Body of pancreas (tissue), 4 donors: Measurements from ENCODE around the gene NOD2.

Source experiments
- CTCF ChIP-seq, 7 experiments: fragments of 450-650 bp in 4 of 7; fragments of 200-600 bp in 3 of 7; sonication (generic) in 3 of 7; IDR thresholded peaks; one replicate each; pipeline ENCODE4 v1.5.1; 2016 to 2019; ENCODE audit warnings: antibody characterized with exemption in 7 of 7
- POLR2A ChIP-seq, 3 donors: fragments of 450-650 bp; IDR thresholded peaks; one replicate each; pipeline ENCODE4 v1.6.1; 2016; ENCODE audit warnings: antibody characterized with exemption in 3 of 3, mild to moderate bottlenecking in 2 of 3

- TF ChIP-seq POLR2A (IDR thresholded peaks at IDR 0.05), result no peak
- TF ChIP-seq CTCF (IDR thresholded peaks at IDR 0.05), result no peak
Observed at GRCh38 chr16:50752471-50753235, 59.2 kb downstream of the NOD2 start.
